HG03045 (cell line): ENCODE measurements around the gene OR13A1.
"Not testable (repeated sequence)": the region's sequence is repeated elsewhere in the genome, so short reads cannot be mapped to it uniquely, and the experiment has no call there.

ENCODE experiments used
- ATAC-seq: cut with Tn5 transposase; IDR thresholded peaks from one replicate; pipeline ENCODE4 v1.9.1; 2021; ENCODE audit warnings: mild to moderate bottlenecking, moderate library complexity; ENCODE audit not compliant: unreplicated experiment

Gene OR13A1, protein sequence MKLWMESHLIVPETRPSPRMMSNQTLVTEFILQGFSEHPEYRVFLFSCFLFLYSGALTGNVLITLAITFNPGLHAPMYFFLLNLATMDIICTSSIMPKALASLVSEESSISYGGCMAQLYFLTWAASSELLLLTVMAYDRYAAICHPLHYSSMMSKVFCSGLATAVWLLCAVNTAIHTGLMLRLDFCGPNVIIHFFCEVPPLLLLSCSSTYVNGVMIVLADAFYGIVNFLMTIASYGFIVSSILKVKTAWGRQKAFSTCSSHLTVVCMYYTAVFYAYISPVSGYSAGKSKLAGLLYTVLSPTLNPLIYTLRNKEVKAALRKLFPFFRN

GRCh38 chr10:45315508-45315907 lies at the start of gene OR13A1:
TSS of gene OR13A1 (minus strand) at chr10:45315608. CDS start at chr10:45304422, 11,186 bp downstream.
- no peak for ATAC-seq

DNA sequence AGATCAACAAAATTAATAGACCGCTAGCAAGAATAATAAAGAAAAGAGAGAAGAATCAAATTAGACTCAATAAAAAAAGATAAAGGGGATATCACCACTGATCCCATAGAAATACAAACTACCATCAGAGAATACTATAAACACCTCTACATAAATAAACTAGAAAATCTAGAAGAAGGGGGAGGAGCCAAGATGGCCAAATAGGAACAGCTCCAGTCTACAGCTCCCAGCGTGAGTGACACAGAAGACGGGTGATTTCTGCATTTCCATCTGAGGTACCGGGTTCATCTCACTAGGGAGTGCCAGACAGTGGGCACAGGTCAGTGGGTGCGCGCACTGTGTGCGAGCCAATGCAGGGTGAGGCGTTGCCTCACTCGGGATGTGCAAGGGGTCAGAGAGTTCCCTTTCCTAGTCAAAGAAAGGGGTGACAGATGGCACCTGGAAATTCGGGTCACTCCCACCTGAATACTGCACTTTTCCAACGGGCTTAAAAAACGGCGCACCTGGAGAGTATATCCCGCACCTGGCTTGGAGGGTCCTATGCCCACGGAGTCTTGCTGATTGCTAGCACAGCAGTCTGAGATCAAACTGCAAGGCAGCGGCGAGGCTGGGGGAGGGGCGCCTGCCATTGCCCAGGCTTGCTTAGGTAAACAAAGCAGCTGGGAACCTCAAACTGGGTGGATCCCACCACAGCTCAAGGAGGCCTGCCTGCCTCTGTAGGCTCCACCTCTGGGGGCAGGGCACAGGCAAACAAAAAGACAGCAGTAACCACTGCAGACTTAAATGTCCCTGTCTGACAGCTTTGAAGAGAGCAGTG lies 46.8 kb upstream of the OR13A1 start:
- not testable (repeated sequence) for ATAC-seq

DNA sequence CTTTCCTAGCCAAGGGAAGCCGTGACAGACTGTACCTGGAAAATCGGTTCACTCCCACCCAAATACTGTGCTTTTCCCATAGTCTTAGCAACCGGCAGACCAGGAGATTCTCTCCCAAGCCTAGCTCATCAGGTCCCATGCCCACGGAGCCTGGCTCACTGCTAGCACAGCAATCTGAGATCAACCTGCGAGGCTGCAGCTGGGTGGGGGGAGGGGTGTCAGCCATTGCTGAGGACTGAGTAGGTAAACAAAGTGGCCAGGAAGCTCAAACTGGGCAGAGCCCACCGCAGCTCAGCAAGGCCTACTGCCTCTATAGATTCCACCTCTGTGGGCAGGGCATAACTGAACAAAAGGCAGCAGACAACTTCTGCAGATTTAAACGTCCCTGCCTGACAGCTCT lies 43.6 kb upstream of the OR13A1 start:
- ATAC-seq, result not testable (repeated sequence)

- ATAC-seq, result no peak
These were observed 40.1 kb upstream of the OR13A1 start for GRCh38 chr10:45355494-45355893.

DNA sequence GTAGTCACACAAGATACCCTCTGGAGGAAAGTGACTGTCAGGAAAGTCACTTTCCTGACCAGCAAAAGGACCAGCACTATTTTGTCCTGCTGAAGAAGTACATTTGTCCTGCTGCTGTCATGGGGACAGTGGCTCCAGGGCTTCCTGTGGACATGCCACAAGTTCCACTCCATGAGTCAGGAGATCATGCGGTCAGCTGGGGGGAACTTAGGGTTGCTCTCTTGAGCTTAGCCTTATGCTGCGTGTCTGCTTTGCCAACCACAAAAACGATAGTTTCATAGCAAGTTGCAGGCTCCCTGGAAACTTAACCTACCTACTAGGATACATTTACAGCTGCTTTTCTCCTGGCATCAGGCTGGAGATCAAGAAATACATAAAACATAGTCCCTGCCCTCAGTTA lies 38.9 kb upstream of the OR13A1 start:
- ATAC-seq, result no peak

GRCh38 chr10:45353186-45353585 lies 37.8 kb upstream of the OR13A1 start:
- peak; percentile 51 for ATAC-seq

- ATAC-seq, result not testable (repeated sequence)
These were observed 32.9 kb upstream of the OR13A1 start for GRCh38 chr10:45348196-45348765.

DNA sequence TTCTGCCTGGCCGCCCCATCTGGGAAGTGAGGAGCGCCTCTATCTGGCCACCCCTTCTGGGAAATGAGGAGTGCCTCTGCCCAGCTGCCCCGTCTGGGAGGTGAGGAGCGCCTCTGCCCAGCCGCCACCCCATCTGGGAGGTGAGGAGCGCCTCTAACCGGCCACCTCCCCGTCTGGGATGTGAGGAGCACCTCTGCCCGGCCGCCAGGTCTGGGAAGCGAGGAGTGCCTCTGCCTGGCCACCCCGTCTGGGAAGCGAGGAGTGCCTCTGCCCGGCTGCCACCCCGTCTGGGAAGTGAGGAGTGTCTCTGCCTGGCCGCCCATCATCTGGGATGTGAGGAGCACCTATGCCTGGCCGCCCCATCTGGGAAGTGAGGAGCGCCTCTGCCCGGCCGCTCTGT lies 32.1 kb upstream of the OR13A1 start:
- not testable (repeated sequence) for ATAC-seq

- not testable (repeated sequence) for ATAC-seq
These were observed 31.4 kb upstream of the OR13A1 start for GRCh38 chr10:45346652-45347335.

GRCh38 chr10:45340420-45340819 lies 25.0 kb upstream of the OR13A1 start:
- ATAC-seq, result not testable (repeated sequence)

DNA sequence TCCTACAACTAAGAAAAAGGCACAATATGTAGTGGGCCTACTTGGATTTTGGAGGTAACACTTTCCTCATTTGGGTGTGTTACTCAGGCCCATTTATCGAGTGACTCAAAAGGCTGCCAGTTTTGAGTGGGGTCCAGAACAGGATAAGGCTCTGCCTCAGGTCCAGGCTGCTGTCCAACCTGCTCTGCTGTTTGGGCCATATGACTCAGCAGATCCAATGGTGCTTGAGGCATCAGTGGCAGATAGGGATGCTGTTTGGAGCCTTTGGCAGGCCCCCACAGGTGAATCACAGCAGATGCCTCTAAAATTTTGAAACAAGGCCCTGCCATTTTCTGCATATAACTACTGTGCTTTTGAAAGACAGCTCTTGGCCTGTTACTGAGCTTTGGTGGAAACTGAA lies 24.5 kb upstream of the OR13A1 start:
- ATAC-seq, result no peak

GRCh38 chr10:45331824-45332223 lies 16.4 kb upstream of the OR13A1 start:
- not testable (repeated sequence) for ATAC-seq

DNA sequence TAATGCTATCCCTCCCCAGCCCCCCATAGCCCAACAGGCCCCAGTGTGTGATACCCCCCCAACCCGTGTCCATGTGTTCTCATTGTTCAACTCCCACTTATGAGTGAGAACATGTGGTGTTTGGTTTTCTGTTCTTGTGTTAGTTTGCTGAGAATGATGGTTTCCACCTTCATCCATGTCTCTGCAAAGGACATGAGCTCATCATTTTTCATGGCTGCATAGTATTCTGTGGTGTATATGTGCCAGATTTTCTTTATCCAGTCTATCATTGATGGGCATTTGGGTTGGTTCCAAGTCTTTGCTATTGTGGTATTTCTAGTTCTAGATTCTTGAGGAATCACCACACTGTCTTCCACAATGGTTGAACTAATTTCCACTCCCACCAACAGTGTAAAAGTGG lies 11.5 kb upstream of the OR13A1 start:
- ATAC-seq, result not testable (repeated sequence)

- no peak for ATAC-seq
These were observed 9.7 kb upstream of the OR13A1 start for GRCh38 chr10:45325116-45325515.

GRCh38 chr10:45319702-45320101 lies 4.3 kb upstream of the OR13A1 start:
- ATAC-seq, result no peak

DNA sequence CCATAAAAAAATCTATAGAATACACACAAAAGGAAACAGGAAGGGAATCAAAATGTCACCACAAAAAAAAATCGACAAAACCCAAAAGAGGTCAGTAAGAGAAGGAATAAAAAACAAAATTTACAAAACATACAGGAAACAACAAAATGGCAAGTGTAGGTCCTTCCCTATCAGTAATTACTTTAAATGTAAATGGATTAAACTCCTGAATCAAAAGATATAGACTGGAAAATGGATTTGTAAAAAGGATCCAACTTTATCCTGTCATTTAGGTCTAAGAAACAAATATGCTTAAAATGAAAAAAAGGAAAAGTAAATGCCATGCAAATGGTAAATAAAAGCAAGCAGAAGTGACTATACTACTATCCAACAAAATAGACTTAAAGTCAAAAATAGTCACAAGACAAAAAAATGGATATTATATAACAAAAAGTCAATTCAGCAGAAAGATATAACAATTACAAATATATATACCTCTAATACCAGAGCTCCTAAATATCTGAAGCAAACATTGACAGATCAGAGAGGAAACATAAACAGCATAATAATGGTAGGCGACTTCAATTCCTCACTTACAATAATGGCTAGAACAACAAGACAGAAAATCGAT lies 2.0 kb downstream of the OR13A1 start:
- ATAC-seq, result no peak

DNA sequence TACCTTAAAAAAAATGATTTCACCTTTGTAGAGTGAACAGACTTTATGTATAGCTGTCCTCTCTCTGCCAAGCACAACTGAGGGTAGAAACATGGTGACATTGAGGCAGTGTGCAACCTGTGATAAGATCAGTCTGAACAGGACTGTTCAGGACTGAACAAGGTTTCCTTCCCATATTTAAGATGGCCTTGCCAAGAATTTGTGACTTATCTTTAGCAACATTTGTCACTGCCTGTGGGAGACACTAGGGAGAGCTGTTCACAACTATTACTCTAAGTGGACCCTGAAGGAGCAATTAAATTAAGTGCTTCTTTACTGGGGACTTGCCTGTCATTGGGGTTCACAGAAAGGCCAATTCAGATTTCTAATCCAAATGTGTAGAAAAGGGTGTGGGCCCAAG lies 6.7 kb downstream of the OR13A1 start:
- ATAC-seq, result no peak

DNA sequence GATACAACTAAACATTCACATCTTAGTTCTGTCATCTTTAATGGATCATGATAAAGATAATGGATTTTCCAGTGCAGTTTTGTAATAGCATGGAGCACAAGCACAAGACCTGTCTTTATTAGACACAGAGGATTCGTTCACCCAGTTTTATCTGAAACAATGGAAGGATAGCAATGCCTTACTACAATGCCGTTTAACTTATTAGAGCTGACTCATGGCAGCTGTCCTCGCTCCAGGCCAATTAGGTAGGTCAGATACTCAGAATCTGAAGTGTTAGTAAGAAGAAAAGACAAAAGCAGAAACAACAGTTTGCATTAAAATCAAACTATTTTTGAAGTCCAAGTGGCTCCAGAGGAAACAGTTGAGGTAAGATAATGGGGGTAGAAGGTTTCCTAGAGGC lies 12.8 kb downstream of the OR13A1 start:
- ATAC-seq, result no peak

DNA sequence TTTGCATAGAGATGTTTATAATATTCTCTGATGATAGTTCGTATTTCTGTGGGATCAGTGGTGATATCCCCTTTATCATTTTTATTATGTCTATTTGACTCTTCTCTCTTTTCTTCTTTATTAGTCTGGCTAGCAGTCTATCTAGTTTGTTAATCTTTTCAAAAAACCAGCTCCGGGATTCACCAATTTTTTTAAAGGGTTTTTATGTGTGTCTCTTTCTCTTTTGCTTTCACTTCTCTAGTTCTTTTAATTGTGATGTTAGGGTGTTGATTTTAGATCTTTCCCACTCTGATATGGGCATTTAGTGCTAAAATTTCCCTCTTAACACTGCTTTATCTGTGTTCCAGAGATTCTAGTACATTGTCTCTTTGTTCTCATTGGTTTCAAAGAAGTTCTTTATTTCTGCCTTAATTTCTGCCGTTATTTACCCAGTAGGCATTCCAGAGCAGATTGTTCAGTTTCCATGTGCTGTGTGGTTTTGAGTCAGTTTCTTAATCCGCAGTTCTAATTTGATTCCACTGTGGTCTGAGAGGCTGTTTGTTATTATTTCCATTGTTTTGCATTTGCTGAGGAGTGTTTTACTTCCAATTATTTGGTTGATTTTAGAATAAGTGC lies 17.0 kb downstream of the OR13A1 start:
- ATAC-seq, result not testable (repeated sequence)

DNA sequence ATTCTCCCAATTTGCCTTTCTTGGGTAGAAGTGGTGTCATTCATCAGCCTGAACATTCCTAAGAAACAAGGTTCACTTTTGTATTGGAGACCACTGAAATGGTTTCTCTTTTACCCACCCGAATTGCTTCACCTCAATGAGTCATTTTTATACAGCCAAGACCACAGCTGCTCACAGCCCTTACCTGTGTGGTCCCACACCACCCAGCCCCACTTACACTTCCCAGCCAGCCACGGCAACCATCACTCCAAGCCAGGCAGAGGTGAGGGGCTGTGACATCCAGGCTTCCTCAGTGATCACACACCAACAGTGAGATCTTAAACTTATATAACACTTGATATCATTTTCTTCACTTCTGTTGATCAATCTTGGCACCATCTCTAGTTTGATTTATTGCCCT lies 20.7 kb downstream of the OR13A1 start:
- no peak for ATAC-seq
